ENCODE data around the gene CDH1.
"Not testable (repeated sequence)": the region's sequence is repeated elsewhere in the genome, so short reads cannot be mapped to it uniquely, and the experiment has no call there.

CDH1 gene

GRCh38 chr16:68737046-68737729 is at the start of gene CDH1:
Gene CDH1, plus strand, starts transcription at chr16:68737292. Its CDS starts 124 bp downstream, at chr16:68737416.
- DNase-seq (ENCODE audit: low read depth in 2 of 2), result no peak

GRCh38 chr16:68689921-68690320 is 47.2 kb upstream of the CDH1 start:
- DNase-seq (ENCODE audit: low read depth in 2 of 2), result no peak

GRCh38 chr16:68695575-68695974 is 41.5 kb upstream of the CDH1 start:
- DNase-seq (ENCODE audit: low read depth in 2 of 2), result no peak

GRCh38 chr16:68696514-68696913 is 40.6 kb upstream of the CDH1 start:
- no peak for DNase-seq (ENCODE audit: low read depth in 2 of 2)

- no peak for DNase-seq (ENCODE audit: low read depth in 2 of 2)
Measured at GRCh38 chr16:68698091-68698490, 39.0 kb upstream of the CDH1 start.

DNA sequence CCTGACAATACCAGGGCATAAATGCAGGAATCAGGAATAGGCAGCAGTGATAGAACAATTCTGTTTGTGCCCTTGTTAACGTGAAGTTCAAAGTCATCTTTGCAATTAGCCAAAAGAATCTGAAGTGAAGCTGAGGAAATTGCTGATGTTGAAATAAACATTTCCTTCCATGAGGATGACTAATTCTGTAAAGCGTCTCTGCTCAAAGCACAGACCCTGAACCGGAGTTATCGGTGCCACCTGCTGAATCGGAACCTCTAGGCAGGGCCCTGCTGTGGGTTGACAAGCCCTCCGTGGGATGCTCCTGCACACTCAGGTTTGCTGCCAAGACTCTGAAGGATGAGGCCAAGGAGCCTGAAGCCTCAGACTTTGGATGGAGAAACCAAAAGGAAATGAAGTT is 37.0 kb upstream of the CDH1 start:
- DNase-seq (ENCODE audit: low read depth in 2 of 2), result no peak

DNA sequence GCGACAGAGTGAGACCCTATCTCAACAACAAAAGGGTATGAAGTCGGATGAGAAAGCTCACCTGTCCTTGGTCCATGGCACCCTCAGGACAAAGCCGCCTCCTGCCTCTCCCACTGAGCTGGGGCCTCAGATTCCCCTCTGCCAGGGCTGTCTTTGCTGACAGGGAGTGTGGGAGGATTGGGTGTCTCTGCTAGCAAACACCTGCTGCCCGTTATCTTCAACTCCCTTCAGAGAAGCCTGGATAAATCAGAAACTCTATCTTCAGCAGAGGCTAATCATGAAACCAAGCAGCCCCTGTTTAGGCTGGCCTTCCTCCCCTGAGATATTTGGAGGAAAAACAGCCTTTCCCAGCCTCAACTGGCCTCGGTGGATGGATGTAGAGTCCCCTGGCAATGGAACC is 36.3 kb upstream of the CDH1 start:
- no peak for DNase-seq (ENCODE audit: low read depth in 2 of 2)

DNA sequence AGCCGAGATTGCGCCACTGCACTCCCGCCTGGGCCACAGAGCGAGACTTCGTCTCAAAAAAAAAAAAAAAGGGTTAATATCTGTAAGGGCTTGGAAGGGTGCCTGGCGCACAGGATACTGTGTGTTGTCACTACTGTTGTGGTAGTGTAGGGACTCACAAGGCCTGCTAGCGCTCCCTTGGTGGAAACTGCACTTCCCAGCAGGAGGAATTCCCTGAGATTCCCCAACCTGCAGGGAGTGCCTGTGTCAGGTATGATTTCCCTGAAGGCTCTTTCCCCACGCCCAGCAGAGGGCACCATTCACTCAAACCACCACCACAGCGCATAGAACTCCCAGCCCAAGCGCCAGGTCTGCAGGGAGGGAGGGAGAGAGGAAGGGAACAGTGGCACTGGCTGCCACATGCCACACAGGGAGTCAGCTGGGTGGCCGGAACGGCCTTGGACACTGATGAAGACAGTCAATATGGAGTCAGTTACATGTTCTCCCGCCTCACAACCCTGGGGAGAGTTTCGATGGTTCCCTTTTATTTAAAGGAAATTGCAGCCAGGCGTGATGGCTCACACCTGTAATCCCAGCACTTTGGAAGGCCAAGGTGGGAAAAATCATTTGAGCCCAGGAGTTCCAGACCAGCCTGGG is 32.7 kb upstream of the CDH1 start:
- peak in 1 of 2 donors; percentile 14 for DNase-seq (ENCODE audit: low read depth in 2 of 2)

DNA sequence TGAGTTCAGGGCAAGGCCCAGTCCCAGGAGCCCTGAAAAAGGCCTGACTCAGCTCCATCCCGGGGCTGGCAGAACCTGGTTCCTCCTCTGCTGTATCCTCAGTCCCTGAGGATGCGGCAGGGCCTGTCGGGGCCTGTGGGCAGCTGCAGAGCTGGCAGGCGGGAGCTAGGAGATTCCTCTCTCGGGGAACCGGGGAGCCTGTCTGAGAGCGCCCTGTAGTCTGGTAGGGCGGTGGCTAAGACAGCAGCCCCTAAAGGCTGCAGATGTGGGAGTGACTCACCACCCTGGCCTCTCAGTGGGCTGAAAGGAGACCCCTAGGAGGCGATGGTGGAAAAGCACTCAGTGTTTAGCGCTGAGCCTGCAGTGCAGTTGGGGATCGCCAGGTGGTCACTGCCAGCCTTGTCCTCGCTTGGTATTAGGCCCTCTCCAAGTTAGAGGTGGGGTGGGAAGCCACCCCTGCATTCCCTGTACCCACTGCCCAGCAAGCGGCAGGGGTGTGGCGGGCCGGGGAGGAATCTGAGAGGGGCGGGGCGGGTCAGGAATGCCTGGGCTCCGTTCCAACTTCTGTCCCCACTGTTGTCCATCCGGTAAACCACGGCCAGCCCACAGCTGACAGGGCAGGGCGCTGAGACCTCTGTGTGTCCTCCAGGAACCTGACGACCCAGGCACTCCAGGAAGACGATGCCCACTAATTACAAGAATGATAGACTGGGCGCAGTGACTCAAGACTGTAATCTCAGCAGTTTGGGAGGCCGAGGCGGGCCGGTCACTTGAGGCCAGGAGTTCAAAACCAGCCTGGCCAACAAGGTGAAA is 29.5 kb upstream of the CDH1 start:
- DNase-seq (ENCODE audit: low read depth in 2 of 2), result no peak

GRCh38 chr16:68710211-68710610 is 26.9 kb upstream of the CDH1 start:
- DNase-seq (ENCODE audit: low read depth in 2 of 2), result no peak

DNA sequence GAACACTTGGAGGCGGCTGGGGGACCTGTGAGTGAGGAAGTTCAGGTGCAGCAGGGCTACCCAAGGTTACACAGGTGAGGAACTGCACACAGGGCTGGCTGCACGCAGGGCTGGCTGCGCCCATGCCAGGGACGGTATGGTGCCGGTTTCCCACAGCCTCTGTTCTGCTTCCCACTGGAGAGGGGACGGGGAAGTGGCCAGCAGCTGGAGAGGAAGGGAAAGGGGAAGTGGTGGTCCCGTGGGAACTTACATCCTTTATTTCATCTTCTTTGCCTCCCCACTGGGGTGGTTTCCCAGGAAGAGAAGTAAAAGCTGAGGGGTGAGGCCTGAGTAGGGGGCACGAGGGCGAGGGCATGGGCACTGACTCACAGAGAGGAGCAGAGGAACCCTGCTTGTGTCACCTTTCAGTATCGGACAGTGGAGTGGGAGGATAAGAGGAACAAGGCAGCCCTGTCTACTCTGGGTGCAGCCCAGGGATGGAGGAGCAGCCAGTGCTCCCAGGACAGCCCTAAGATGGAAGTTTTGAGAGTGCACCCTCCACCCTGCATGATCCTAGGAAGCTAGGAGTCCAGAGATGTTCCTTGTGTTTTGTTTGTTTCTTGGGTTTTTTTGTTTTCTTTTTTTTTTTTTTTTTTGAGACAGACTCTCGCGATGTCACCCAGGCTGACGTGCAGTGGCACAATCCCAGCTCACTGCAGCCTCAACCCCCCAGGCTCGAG is 25.5 kb upstream of the CDH1 start:
- no peak for DNase-seq (ENCODE audit: low read depth in 2 of 2)

DNA sequence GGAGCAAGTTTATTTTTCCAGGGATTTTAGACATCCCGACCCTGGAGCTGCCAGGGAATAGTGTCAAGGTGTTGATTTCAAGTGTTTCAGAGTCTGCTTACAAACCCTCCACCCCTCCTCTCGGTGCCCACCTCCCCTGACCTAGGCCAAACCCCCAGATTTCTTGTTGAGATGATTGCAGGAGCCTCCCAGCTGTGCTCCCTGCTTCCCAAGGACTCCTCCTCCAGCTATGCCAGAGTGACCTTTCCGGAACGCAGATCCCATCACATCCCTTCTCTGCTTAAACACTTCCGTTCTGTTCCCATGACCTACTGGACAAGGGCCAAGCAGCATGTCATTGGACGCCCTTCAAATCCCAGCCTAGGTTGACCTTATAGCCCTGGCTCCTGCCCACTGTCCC is 23.7 kb upstream of the CDH1 start:
- no peak for DNase-seq (ENCODE audit: low read depth in 2 of 2)

- no peak for DNase-seq (ENCODE audit: low read depth in 2 of 2)
Measured at GRCh38 chr16:68715471-68715870, 21.6 kb upstream of the CDH1 start.

DNA sequence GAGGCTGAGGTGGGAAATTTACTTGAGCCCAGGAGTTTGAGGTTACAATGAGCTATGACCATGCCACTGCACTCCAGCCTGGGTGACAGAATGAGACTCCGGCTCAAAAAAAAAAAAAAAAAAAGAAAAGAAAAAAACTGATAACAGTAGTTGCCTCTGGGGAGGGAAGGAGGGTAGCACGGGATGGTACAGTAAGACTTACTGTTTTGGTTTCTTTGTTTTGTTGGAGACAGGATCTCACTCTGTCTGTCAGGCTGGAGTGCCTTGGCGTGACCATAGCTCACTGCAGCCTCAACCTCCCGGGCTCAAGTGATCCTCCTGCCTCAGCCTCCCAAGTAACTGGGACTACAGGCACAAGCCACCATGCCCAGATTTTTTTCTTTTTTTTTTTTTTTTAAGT is 20.6 kb upstream of the CDH1 start:
- DNase-seq (ENCODE audit: low read depth in 2 of 2), result not testable (repeated sequence)

GRCh38 chr16:68717684-68718083 is 19.4 kb upstream of the CDH1 start:
- DNase-seq (ENCODE audit: low read depth in 2 of 2), result no peak

DNA sequence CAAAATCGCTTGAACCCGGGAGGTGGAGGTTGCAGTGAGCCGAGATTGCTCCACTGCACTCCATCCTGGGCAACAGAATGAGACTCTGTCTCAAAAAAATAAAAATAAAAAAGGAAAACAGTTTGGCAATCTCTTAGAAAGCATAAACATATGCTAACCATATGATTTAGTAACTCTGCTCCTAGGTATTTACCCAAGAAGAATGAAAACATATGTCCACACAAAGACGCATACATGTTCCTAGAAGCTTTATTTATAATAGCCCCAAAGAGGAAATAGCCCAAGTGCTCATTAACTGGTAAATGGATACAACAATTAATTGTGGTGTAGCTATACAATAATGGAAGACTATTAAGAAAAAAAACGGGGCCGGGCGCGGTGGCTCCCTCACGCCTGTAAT is 18.5 kb upstream of the CDH1 start:
- DNase-seq (ENCODE audit: low read depth in 2 of 2), result no peak

- no peak for DNase-seq (ENCODE audit: low read depth in 2 of 2)
Measured at GRCh38 chr16:68719993-68720489, 17.1 kb upstream of the CDH1 start.

DNA sequence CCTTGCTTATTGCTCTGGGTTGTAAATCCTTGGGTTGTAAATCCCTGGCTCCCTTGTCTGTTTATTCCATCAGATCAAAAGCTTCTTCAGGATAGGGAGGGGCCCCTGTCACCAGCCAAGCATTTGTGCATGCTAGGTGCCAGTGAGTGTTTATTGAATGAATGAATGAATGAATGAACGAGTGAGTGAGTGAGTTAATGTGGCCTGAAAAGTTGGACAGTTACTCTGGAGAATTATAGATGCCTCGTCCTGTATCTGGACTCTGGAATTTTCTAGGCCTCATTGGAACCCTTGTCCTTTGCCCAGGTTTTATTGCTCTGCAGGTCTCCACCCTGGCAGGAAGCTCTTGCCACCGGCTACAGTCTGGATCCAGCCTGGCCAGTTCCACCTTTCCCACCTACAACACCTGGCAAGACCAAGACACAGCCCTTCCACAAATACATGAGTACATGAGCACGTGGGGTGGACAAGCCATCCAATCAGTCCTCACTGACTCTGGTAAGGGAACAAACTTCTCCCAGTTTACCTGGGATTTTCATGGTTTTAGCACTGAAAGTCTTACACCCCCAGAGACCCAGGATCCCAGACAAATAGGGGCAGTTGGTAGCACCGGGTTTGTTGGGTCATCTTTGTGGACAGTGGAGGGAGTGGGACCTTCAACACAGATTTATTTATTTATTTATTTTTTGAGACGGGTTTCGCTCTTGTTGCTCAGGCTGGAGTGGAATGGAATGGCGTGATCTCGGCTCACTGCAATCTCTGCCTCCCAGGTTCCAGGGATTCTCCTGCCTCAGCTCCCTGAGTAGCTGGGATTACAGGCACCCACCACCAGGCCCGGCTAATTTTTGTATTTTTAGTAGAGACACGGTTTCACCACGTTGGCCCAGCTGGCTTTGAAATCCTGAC is 14.7 kb upstream of the CDH1 start:
- no peak for DNase-seq (ENCODE audit: low read depth in 2 of 2)

GRCh38 chr16:68724797-68725196 is 12.3 kb upstream of the CDH1 start:
- no peak for DNase-seq (ENCODE audit: low read depth in 2 of 2)

DNA sequence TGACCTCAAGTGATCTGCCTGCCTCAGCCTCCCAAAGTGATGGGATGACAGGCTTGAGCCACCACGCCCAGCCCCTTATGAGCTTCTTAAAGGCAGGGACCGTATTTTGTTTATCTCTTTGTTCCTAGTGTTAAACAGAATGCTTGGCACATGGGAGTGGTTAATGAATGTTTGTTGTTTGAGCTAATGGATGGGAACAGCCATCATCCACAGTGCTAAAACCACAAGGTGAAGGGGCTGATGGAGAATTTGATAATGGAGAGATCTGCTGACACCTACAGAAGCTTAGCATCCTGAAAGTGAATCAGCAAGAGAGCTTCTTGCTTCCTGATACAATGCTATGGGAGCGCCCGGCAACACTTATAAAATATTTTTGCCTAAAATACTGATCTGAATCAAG is 8.6 kb upstream of the CDH1 start:
- DNase-seq (ENCODE audit: low read depth in 2 of 2), result no peak

DNA sequence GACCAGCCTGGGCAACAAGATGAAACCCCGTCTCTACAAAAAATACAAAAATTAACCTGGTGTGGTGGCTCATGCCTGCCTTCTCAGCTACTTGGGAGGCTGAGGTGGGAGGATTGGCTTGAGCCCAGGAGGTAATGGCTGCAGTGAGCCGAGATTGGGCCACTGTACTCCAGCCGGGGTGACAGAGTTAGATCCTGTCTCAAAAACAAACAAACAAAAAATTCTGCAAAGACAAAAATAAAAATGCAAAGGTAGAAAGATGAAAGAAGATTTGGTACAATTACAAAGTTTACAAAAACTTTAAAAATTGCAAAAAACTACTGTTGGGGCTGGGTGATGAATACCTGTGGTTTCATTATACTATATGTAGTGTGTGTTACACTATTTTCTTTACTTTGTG is 5.5 kb upstream of the CDH1 start:
- DNase-seq (ENCODE audit: low read depth in 2 of 2), result no peak
